ENCODE measurements around the gene ATG16L1. TPM values are rescaled to one million over a fixed set of nuclear protein-coding genes. Genes with fewer than 3 reads are reported as not detected.

Gene ATG16L1
- total RNA-seq, 1 donor from 2014 or later: 19.2 TPM

- ATAC-seq (no peak), DNase-seq (ENCODE audit: low spot score) (no peak)
These were observed 36.4 kb downstream of the ATG16L1 start for GRCh38 chr2:233287871-233288270.

DNA sequence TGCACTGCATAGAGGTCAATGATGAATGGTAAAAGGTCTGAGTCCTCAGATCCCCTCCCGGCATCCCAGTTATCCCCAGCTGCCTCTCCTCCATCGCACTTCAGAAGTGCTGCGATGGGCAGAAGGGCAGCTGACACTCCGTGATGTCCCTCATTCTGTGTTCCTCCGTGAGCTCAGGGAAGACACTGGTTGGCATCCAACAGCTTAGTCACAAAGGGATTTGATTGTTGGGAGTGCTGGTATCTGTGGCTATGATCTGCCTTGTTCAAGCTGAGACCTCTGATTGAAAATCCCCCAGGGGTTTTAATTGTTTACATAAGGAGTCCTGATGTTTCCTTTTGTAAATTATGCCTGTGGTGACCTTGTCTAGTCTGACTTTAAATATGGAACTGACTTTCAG, 37.2 kb downstream of the ATG16L1 start:
- no peak for ATAC-seq
- DNase-seq (ENCODE audit: low spot score): no peak

DNA sequence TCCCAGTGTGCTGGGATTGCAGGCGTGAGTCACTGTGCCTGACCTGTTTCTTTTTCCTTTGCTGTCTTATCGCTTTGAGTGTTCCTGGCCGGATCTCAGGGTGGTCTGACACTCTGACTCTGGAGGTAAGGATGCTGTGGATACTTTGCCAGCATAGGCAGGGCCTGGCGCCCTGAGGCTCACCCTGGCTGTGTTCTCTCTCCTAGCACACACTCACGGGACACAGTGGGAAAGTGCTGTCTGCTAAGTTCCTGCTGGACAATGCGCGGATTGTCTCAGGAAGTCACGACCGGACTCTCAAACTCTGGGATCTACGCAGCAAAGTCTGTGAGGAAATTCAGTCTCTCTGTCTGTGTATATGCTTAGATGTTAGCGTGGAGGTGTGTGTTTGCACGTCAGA, 38.2 kb downstream of the ATG16L1 start:
- peak; percentile 14 for ATAC-seq
- no peak for DNase-seq (ENCODE audit: low spot score)

- ATAC-seq (no peak), DNase-seq (ENCODE audit: low spot score) (no peak)
These were observed 38.8 kb downstream of the ATG16L1 start for GRCh38 chr2:233290051-233290845.

DNA sequence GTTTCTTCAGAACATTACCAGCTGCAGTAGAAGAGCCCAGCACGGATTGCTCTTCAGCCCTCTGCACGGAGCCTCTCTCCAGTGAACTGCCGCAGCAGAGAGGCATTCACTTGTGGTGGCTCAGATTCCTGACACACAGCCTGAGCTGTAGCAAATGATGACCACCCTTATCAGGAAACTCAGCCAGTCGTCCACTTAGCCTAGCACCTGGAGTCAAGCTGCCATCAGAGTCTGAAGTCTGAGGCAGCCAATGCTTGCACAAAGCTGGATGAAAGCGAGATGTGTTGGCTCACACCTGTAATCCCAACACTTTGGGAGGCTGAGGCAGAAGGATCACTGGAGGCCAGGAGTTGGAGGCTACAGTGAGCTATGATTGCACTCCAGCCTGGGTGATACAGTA, 44.4 kb downstream of the ATG16L1 start:
- DNase-seq (ENCODE audit: low spot score) (no peak), ATAC-seq (no peak)

DNA sequence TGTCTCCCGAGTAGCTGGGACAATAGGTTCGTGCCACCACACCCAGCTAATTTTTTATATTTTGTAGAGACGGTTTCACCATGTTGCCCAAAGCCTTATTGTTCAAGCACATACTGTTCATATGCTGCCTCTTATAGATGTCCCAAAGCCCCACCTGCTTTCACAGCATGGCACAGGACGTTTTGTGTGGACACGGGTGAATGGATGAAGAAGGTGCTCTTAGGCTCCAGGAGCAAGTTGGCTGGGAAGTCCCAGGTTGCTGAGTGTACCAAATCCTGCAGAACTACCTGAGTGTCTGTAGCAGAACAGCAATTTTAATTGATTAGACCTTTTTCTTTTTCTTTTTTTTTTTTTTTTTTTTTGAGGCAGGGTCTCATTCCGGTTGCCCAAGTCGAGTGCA, 45.6 kb downstream of the ATG16L1 start:
- DNase-seq (ENCODE audit: low spot score) (no peak), ATAC-seq (peak; percentile 12)

GRCh38 chr2:233300401-233300800, 48.9 kb downstream of the ATG16L1 start:
- ATAC-seq (no peak), DNase-seq (ENCODE audit: low spot score) (no peak)

GRCh38 chr2:233301248-233301647, 49.8 kb downstream of the ATG16L1 start:
- ATAC-seq (no peak), DNase-seq (ENCODE audit: low spot score) (no peak)

- ATAC-seq: no peak
- no peak for DNase-seq (ENCODE audit: low spot score)
These were observed 50.3 kb downstream of the ATG16L1 start for GRCh38 chr2:233301811-233302210.

DNA sequence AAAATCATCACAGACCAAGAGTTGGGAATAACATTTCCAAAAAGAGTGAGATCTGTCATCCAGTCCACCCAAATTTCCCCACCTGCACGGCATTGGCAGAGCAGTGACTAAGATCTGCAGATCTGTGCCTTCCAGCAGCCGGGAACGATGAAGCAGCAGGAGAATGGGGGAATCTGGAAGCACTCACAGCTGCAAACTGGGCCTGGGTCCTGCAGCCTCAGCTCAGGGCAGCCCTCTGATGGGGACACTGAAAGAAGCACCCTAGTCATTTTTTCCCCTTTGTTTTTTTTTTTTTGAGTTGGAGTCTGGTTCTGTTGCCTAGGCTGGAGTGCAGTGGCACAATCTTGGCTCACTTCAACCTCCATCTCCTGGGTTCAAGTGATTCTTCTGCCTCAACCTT, 51.8 kb downstream of the ATG16L1 start:
- DNase-seq (ENCODE audit: low spot score): no peak

DNA sequence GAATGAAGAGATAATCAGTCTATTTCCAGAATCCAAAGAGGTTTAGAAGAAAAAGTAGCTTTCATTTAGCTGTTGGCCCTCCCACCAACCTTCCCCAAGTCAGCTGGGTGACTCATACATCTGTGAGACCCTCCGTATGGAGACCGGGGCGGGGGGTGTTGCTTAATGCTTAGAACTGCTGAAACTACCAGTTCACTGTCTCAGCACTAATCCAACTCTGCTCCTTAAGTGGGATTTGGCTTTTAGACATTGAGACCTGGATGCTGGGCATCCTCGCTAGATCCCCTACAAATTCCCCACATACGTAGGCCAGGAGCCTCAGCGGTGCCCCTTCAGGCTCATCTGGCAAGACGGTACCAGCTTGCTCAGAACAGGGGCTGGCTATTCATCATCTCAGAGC, 56.1 kb downstream of the ATG16L1 start, which contains the start of gene SAG:
Gene SAG, plus strand, starts transcription at position 252 of the 400 bp plus-strand sequence. CDS start 1,374 bp downstream, outside the sequence.
- DNase-seq (ENCODE audit: low spot score) (no peak), ATAC-seq (no peak)

More for the DNA sequence above, 51.8 kb downstream of the ATG16L1 start:
- no peak for ATAC-seq

DNA sequence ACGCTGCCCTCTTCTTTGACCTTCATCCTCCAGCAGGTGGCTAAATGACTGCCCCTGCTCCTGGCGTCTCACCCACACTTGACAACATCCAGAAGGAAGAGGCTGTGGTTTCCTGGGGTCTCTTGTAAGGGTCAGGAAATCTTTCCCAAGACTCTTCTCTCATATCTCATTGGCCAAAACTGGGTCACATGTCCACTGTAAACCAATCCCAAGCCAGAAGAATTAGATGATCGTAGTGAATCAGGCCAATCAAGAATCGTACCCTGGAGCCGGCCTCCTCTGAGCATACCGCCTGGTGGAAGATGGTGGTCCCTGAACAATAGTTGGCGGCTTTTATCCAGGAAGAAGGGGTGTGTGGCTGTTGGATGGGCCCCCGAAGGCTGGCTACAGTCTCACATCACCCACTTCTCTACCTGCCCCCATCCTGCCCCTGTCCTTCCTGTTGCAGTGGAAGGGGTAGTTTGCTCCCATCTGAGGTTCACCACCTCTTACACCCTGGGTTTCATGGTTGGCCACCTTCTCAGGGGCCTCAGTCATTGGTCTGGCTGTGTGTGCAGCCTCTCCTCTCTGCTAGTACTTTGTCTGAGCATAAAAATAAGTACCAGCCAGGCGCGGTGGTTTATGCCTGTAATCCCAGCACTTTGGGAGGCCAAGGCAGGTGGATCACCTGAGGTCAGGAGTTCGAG, 59.9 kb downstream of the ATG16L1 start:
- ATAC-seq (no peak), DNase-seq (ENCODE audit: low spot score) (no peak)

DNA sequence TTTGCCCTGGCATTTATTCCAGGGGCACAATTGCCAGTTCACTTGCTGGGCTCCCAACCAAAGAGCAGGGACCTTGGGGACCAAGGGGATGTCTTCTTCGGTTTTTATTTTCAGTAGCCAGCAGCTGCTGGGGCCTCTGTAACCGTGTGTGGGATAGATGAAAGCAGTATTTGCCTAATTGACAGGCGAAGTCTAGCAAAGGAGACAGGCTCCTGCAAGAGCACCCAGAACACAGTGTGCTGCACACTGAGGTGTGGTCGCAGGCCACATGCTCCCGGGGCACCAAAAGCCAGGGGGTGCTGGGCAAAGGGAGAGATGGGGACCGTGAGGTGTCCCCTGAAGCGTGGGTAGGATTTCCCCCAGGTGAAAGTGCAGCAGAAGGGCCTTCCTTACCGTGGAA, 61.4 kb downstream of the ATG16L1 start:
- DNase-seq (ENCODE audit: low spot score) (no peak), ATAC-seq (no peak)

GRCh38 chr2:233314180-233314925, 62.9 kb downstream of the ATG16L1 start:
- peak; percentile 31 for ATAC-seq
- no peak for DNase-seq (ENCODE audit: low spot score)

GRCh38 chr2:233317196-233317943, 65.9 kb downstream of the ATG16L1 start:
- no peak for ATAC-seq
- DNase-seq (ENCODE audit: low spot score): no peak

DNA sequence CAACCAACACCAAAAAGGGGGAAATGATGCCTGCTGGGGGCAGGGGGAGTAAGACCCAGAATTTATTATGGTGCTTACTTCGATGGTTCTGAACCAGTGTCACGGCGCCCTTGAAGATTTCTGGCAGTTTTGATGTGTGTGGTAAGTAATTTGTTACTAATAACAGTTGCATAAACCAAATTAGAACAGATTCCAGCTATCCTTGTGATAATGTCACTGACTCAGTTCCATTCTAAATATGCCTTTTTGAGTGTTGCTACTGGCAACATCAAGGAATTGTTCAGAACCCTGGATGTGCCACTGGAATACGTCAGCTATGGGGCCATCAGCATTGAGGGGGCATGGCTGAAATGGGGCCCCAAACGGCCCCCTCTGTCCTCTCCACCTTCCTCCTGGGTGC, 67.8 kb downstream of the ATG16L1 start:
- ATAC-seq (no peak), DNase-seq (ENCODE audit: low spot score) (no peak)

GRCh38 chr2:233320470-233320869, 69.0 kb downstream of the ATG16L1 start:
- ATAC-seq (no peak), DNase-seq (ENCODE audit: low spot score) (no peak)

DNA sequence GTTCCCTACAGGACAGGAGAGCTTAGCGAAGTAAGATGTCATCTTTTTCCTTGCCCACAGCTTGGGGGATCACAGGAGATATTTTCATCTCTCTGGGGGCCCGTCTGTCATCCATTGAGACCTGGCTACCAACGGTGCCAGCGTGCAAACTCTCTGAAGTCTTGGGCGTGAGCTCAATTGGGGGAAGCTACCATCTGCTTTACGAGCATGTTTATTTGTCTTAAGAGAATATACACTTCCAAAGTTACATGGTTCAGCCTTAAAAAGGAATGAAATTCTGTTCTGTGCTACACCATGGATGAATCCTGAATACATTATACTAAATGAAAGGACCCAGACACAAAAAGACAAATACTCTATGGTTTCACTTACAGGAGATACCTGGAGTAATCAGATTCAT, 69.7 kb downstream of the ATG16L1 start:
- DNase-seq (ENCODE audit: low spot score): no peak
- ATAC-seq: no peak

DNA sequence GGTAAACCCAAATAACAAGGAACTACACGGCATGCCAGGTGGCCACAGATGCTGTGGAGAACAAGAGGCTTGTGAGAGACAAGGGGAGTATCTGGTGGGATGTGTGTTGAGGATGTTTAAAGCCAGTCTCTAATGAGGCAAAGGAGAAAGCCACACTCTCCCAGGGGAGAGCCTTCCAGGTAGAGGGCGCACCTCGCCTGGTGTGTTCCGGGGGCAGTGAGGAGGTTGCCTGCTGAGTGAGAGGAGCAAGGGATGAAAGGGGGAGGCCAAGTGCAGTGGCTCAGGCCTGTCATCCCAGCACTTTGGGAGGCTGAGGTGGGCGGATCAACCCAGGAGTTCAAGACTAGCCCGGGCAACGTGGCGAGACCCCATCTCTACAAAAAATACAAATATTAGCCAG, 72.4 kb downstream of the ATG16L1 start:
- DNase-seq (ENCODE audit: low spot score): no peak
- peak; percentile 64 for ATAC-seq

DNA sequence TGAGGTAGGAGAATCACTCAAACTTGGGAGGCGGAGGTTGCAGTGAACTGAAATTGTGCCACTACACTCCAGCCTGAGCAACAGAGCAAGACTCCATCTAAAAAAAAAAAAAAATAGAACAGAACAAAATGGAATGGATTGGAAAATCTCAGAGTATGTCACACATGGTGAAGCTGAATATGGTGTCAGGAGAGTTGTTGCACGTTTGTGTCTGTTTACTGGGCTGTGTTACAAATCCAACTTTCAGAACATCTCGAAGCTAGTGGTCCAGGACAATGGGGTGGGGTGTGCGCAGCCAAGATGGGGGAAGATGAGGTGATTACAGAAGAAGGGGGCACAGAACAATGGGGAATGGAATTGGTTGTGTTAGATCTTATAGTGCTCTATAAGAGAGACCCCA, 73.8 kb downstream of the ATG16L1 start:
- ATAC-seq: no peak

GRCh38 chr2:233325814-233326213, 74.3 kb downstream of the ATG16L1 start:
- ATAC-seq: no peak
- DNase-seq (ENCODE audit: low spot score): no peak

More for the DNA sequence above, 73.8 kb downstream of the ATG16L1 start:
- no peak for DNase-seq (ENCODE audit: low spot score)

Data from left lobe of liver (tissue), 2 donors.